NCI-H748 (cell line): ENCODE data around the gene MS4A10.

ENCODE experiments used
- DNase-seq: peaks from one replicate; lab custom pipeline; 2025; ENCODE audit not compliant: unreplicated experiment; lab: John Stamatoyannopoulos, UW

Gene MS4A10

GRCh38 chr11:60764879-60765278 lies 20.3 kb upstream of the MS4A10 start:
- peak; percentile 45 for DNase-seq

DNA sequence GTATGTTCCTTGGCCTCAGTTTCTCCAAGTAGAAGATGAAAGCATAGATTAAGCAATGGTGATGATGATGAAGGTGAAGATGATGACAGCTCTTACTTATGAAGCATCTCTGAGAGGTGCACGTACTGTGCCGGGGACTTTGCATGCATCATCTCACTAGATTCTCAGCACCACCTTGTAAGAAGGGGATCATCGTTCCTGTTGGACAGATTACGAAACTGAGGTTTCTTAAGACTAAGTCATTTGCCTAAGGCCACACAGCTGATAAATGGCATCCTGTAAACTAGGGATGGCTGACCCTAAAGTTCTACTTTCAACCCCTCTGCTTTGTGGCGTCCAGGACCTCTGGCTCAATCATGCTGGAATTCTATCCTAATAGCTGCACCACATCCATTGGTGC lies 19.8 kb upstream of the MS4A10 start:
- DNase-seq = no peak

DNA sequence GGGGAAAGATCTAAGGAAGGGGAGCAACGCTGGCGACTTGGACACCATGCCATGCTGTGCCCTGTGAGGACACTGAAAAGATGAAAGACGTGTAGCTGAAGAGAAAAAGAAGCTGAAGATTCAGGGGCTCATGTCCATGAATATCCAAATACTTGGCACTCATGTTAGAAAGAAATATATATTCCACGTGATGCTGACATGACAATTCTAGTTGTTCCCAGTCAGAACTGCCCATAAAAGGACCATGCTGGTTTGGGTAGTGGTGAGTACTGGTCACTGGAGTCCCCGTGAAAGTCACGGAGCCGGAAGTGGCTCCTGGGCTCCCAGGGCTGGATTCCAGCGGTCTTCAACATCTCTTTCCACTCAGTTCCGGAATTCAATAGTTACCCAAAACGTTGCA lies 18.6 kb upstream of the MS4A10 start:
- DNase-seq = no peak

DNA sequence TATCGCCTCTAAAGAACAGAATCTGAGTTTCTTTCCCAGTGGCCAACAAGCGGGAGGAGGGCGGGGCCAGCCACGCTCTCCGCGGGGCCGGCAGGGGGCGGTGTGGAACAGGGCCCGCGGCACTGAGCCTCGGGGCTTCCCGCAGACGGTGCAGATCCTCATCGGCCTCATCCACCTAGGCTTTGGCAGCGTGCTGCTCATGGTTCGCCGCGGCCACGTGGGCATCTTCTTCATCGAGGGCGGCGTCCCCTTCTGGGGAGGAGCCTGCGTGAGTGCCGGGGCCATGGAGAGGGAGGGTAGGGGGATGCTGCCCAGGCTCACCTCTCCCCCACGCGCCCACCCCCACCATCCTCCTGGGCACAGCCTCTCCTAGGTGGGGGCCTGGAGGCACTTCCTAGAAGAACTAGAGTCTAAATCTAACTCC lies 17.7 kb upstream of the MS4A10 start:
- DNase-seq = no peak

DNA sequence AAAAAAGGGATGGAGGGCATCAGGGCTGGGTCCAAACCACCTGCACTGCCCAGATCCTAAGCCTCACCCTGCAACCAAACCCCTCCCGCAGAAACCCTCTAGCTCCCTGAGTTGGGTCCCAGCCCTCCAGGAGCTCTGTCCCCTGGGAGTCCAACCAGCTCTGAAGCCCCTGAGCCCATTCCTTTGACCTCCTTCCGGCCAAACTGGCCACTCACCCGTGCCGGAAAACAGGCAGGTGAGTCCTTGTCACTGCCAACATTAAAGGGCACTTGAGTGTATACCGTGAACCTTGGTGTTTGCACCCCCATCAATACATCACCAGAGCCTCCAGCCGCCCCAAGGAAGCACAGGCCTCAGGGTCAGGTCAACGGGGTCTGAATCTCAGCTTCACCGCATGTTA lies 16.9 kb upstream of the MS4A10 start:
- DNase-seq = no peak

DNA sequence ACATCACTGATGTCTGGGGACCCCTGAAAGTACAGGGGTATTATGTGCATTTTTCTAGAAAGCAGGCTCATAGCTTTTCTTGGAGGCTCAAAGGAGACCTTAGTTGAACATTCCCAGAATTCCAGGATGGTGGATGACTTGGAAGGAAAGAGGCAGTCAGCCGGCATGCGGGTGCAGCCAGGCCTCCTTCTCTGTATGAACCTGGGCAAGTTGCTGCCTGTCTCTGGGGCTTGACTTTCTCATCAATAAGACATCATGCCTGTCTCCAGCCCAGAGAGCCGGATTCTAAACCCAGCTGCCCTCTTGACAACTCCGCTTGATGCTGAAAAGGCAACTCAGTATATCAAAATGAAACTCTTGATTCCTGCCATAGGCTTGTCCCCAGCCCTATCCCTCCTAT lies 15.9 kb upstream of the MS4A10 start:
- DNase-seq = no peak

DNA sequence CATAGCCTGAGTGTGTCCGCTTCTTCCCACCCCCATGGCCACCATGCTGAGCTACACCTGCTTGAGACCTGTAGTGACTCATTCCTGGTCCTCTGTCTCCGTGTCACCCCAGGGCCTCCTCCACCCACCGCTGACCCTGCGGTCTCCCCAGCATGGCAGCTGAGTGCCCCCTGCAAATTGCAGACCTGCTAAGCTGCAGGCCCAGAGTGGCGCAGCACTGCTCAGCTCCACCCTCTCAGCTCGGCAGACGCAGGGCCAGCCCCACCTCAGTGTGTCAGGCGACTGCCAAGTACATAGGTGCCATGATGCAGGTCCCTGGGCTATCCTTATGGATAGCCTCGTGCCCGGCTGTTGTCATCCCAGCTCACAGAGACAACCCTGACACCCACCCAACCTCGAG lies 15.3 kb upstream of the MS4A10 start:
- DNase-seq = no peak

GRCh38 chr11:60771146-60771545 lies 14.0 kb upstream of the MS4A10 start:
- DNase-seq = no peak

- DNase-seq = no peak
Observed at GRCh38 chr11:60771879-60772525, 13.1 kb upstream of the MS4A10 start.

GRCh38 chr11:60772666-60773065 lies 12.5 kb upstream of the MS4A10 start:
- DNase-seq = no peak

DNA sequence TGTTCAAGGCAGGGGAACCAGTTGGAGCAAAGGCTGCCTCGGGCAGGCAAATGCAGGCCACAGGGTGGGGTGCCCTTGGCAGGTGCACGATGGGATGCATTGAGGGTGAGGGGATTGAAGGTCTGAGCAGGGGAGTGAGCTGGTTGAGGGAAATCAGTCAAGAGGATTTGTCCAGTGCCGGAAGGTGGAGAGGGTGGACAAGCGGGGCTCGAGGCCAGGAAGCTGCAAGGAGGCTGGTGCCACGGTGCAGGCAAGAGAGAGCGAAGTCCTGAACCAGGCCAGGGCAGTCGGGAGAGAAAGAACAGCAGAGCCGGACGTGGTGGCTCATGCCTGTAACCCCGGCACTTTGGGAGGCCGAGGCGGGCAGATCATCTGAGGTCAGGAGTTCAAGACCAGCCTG lies 10.4 kb upstream of the MS4A10 start:
- DNase-seq = no peak

- DNase-seq = peak; percentile 93
Observed at GRCh38 chr11:60775420-60775961, 9.6 kb upstream of the MS4A10 start.

DNA sequence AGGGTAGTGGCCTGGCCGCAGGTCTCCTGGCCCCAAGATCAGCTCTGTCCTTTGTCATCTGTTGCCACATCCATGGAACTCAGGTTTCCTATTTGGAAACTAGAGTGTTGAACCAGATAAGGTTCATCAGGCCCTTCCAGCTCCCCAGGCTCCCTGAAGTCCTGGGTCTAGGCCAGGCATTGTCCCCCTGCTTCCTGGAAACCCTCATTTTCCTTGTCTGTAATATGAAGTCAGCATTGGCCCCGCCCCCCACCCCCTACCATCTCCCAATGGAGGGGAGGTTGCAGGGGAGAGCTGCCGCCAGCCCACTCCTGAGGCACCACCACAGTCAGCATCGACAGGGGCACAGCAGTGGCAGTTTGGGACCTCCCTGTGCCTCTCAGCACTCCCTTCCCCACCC lies 9.0 kb upstream of the MS4A10 start:
- no peak for DNase-seq

DNA sequence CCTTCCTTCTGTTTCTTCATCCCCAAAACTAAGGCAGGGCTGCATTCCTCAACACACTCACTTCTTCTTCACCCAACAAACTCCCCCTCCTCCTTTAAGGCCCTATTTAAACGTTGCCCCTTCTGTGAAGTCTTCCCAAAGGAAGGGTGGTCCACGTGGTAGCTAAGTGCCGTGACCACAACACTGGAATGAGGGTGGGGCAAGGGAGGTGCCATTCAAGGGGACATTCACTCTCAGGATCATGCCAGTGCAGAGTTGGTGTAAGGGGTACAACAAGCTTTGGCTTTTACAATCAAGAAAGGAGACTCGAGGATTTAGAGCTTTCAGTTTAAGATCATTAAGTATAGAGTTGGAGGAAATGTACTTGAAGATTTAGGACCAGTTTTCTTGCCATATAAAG lies 8.0 kb upstream of the MS4A10 start:
- DNase-seq = no peak

DNA sequence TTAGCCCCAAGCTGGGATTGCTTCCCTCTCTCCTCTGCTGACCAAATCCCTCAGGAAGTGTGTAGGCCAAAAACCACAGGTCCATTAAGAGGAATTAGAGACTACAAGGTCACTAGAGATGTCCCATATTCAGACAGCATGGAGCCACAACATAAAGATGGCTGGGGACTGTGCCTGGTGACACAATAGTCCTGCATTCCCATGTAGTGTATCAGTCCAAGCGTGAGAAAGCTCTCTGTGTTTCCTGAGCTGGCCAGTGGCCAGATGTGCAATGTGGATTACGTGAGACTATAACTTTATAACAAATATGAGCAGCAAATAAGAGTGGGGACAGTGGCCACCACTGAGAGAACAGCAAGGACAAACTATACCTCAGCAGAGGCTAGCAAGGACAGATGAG lies 7.6 kb upstream of the MS4A10 start:
- DNase-seq = no peak

GRCh38 chr11:60780065-60780464 lies 5.1 kb upstream of the MS4A10 start:
- DNase-seq = no peak

DNA sequence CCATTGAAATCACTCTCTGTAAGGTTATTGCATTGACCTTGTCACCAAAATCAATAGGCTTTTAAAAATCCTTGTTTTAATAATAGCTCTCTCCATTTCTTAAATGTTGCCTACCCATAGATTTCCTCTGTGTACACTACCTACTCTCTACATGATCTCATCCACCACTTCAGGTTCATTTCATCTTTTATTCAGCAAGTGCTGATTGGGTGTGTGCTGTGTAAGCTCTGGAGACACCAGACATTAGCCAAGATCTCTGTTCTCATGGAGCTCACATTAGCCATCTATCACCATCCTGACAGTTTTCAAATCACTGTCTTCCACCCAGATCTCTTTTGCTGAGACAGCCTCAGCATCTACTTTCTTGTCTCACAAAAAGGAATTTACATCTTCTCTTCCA lies 4.4 kb upstream of the MS4A10 start:
- no peak for DNase-seq

GRCh38 chr11:60781286-60781980 lies 3.7 kb upstream of the MS4A10 start:
- DNase-seq = no peak

DNA sequence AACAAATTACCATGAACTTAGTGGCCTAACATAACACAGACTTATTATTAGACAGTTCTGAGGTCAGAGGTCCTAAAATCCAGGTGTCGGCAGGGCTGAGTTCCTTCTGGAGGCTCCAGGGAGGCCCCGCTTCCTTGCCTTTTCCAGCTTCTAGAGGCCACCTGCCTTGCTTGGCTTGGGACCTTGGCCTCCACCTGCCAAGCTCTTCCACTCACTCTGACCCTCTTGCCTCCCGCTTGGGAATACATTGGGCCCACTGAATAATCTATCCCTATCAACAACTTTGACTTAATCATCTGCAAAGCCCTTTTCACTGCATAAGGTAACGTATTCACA lies 3.2 kb upstream of the MS4A10 start:
- no peak for DNase-seq

GRCh38 chr11:60782393-60783140 lies 2.6 kb upstream of the MS4A10 start:
- DNase-seq = no peak

DNA sequence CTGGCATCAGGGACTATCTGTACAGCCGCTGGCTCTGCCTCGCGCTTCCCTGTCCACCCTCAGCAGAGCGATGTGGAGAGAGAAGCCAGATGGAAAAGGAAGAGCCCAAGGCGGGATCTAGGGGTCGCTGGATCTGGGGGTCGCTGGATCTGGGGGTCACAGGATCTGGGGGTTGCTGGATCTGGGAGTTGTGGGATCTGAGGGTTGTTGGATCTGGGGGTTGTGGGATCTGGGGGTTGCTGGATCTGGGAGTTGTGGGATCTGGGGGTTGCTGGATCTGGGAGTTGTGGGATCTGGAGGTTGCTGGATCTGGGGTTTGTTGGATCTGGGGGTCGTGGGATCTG lies 2.0 kb upstream of the MS4A10 start:
- DNase-seq = no peak

DNA sequence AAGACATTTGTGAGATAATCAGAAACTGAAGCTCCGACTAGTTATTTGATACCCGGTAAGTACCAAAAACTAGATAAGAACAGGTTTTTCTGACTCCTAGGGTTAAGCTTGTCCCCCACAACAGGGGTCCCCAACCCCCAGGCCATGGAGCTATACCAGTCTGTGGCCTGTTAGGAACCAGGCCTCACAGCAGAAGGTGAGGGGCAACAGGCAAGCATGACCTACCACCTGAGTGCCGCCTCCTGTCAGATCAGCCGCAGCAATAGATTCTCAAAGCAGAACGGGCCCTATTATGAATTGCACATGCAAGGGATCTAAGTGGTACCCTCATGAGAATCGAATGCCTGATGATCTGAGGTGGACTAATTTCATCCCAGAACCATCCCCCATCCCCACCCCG lies 1.2 kb upstream of the MS4A10 start:
- no peak for DNase-seq
